BLaER1 (cell line): ENCODE measurements around the gene HMOX2.

Source experiments
- H3K27ac ChIP-seq: shearing (Covaris generic); formaldehyde crosslinking; 2 replicates; pipeline ENCODE4 v1.8.1; 2022
- H3K27me3 ChIP-seq: shearing (Covaris generic); formaldehyde crosslinking; 2 replicates; pipeline ENCODE4 v1.8.1; 2022
- H3K36me3 ChIP-seq: shearing (Covaris generic); formaldehyde crosslinking; 2 replicates; pipeline ENCODE4 v1.8.1; 2022
- H3K4me1 ChIP-seq: shearing (Covaris generic); formaldehyde crosslinking; 2 replicates; pipeline ENCODE4 v1.8.1; 2022
- H3K4me2 ChIP-seq: shearing (Covaris generic); formaldehyde crosslinking; 2 replicates; pipeline ENCODE4 v1.8.1; 2022
- H3K4me3 ChIP-seq: shearing (Covaris generic); formaldehyde crosslinking; 2 replicates; pipeline ENCODE4 v1.8.1; 2022
- H3K9ac ChIP-seq: shearing (Covaris generic); formaldehyde crosslinking; 2 replicates; pipeline ENCODE4 v1.8.1; 2022
- H3K9me3 ChIP-seq: shearing (Covaris generic); formaldehyde crosslinking; 2 replicates; pipeline ENCODE4 v1.8.1; 2022
- H4K20me1 ChIP-seq: shearing (Covaris generic); formaldehyde crosslinking; 2 replicates; pipeline ENCODE4 v1.8.1; 2022
- Cebpa-rat ChIP-seq: shearing (Covaris generic); IDR thresholded peaks from 2 replicates; pipeline ENCODE4 v1.8.1; 2022

HMOX2 gene

DNA sequence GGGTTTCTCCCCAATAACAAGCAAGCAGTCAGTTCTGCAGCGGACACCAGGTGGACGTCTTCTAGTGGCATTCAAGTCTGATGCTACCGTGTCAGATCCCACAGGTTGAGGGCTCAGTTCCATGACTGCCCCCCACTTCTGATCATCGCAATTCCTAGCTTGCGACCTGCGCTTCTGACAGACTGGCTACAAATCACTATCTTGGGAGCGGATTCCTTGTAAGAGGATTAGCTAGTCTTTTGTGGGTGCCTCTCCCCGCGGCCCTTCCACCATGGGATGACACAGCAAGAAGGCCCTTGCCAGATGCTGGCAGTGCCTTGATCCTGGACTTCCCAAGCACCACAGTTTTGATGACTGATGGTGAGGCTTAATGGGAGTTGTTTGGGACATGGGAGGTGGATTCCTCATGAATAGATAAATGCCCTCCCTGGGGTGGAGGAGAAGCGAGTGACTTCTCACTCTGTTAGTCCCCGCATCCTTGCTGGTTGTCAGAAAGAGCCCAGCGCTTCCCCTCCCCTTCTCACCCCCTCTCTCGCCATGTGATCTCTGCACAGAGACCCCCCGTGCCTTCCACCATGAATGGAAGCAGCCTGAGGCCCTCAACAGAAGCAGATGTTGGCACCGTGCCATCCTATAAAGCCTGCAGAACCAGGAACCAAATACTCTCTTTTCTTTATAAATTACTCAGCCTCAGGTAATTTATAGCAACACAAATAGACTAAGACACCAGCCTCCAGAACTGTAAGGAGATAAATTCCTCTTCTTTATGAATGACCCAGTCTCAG, 43.3 kb downstream of the HMOX2 start:
- Histone ChIP-seq H3K4me2 (no peak overlapping the region), H3K4me3 (no peak overlapping the region), H3K27ac (no peak overlapping the region), H4K20me1 (peaks cover 63% of the 10 kb centered on the region), H3K9me3 (no peaks in the 10 kb centered on the region), H3K9ac (0 out of 2 replicates have a peak overlapping the region, but pooled peaks have one; percentile 5), H3K36me3 (peaks cover 32% of the 10 kb centered on the region), H3K4me1 (peaks cover 53% of the 10 kb centered on the region), H3K27me3 (no peaks in the 10 kb centered on the region)
- TF ChIP-seq Cebpa-rat = no peak

- no peak overlapping the region for H3K27ac ChIP-seq
- H4K20me1 ChIP-seq = peaks cover 50% of the 10 kb centered on the region
- H3K9me3 ChIP-seq = no peaks in the 10 kb centered on the region
- H3K4me2 ChIP-seq = no peak overlapping the region
- H3K4me3 ChIP-seq = no peak overlapping the region
- peaks cover 38% of the 10 kb centered on the region for H3K36me3 ChIP-seq
- no peak for TF ChIP-seq Cebpa-rat
- no peak overlapping the region for H3K9ac ChIP-seq
- H3K27me3 ChIP-seq = no peaks in the 10 kb centered on the region
- H3K4me1 ChIP-seq = peaks cover 39% of the 10 kb centered on the region
Observed at GRCh38 chr16:4520913-4521312, 44.7 kb downstream of the HMOX2 start.

DNA sequence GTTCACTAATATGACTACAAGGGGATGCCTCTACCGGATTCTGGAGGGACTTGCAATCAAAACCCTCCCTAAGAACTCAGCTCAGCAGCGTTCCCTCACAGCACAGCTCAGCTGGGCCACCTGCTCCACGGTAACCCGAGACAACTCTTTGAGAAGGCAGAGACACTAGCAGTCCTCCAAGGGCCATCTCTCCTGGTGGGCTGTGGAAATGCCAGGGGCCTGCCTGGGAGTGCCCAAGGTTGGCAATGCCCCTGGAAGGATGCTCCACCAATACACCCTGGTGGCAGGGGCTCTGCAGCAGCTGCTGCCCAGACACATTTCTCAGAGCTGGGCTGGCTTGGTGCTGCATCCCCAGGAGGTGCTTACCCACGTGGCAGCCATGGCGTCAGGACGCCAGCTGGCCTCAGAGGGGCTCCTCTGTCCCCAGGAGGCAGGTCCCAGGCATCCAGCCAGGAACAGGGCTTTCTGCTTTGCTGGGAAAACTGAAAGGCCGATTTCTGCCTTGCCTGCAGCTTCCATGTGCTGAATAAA, 45.9 kb downstream of the HMOX2 start:
- Histone ChIP-seq H3K4me2 (peak overlapping the region; percentile 18; the same call in 1 of the 2 replicates), H4K20me1 (peaks cover 49% of the 10 kb centered on the region), H3K4me1 (peaks cover 41% of the 10 kb centered on the region), H3K27me3 (no peaks in the 10 kb centered on the region), H3K27ac (peak overlapping the region; percentile 35; the same call in 1 of the 2 replicates), H3K9ac (0 out of 2 replicates have a peak overlapping the region, but pooled peaks have one; percentile 29), H3K9me3 (no peaks in the 10 kb centered on the region), H3K36me3 (peaks cover 38% of the 10 kb centered on the region), H3K4me3 (no peak overlapping the region)
- no peak for TF ChIP-seq Cebpa-rat

DNA sequence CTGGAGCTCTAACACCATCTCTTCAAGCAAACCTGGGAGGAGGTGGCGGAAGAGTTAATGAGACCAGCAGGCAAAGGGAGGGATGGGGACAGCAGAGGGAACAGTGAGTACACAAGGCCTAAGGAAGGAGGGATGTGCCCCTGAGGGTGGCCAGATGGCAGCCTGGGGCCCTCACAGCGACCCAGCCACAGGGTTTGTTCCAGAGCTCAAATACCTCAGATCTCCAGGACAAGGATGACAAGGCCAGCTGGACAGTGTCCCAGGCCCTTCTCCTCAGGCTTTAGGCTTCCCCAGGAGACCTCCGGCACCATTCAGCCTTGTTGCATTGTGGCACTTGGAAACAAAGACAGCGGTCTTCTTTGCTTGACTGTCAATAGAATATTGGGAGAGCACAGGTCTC, 47.5 kb downstream of the HMOX2 start:
- H3K27me3 ChIP-seq = no peaks in the 10 kb centered on the region
- H3K36me3 ChIP-seq = peaks cover 38% of the 10 kb centered on the region
- peaks cover 40% of the 10 kb centered on the region for H3K4me1 ChIP-seq
- no peak for TF ChIP-seq Cebpa-rat
- H3K4me3 ChIP-seq = no peak overlapping the region
- no peak overlapping the region for H3K4me2 ChIP-seq
- no peaks in the 10 kb centered on the region for H3K9me3 ChIP-seq
- no peak overlapping the region for H3K9ac ChIP-seq
- peaks cover 33% of the 10 kb centered on the region; the same call in 1 of the 2 replicates for H4K20me1 ChIP-seq
- H3K27ac ChIP-seq = 0 out of 2 replicates have a peak overlapping the region, but pooled peaks have one; percentile 18

GRCh38 chr16:4524571-4524970, 48.4 kb downstream of the HMOX2 start:
- Histone ChIP-seq H3K27ac (no peak overlapping the region), H3K4me3 (no peak overlapping the region), H3K27me3 (no peaks in the 10 kb centered on the region), H3K9ac (no peak overlapping the region), H3K36me3 (peaks cover 38% of the 10 kb centered on the region), H3K4me2 (no peak overlapping the region), H3K4me1 (peaks cover 49% of the 10 kb centered on the region), H4K20me1 (peaks cover 24% of the 10 kb centered on the region; the same call in 1 of the 2 replicates), H3K9me3 (no peaks in the 10 kb centered on the region)
- no peak for TF ChIP-seq Cebpa-rat

GRCh38 chr16:4525069-4525468, 48.9 kb downstream of the HMOX2 start:
- no peaks in the 10 kb centered on the region for H3K27me3 ChIP-seq
- H3K9ac ChIP-seq = no peak overlapping the region
- H3K4me1 ChIP-seq = peaks cover 54% of the 10 kb centered on the region
- H4K20me1 ChIP-seq = peaks cover 23% of the 10 kb centered on the region; the same call in 1 of the 2 replicates
- TF ChIP-seq Cebpa-rat = no peak
- H3K36me3 ChIP-seq = peaks cover 38% of the 10 kb centered on the region
- H3K4me3 ChIP-seq = no peak overlapping the region
- no peak overlapping the region for H3K4me2 ChIP-seq
- H3K27ac ChIP-seq = 0 out of 2 replicates have a peak overlapping the region, but pooled peaks have one; percentile 28
- no peaks in the 10 kb centered on the region for H3K9me3 ChIP-seq

DNA sequence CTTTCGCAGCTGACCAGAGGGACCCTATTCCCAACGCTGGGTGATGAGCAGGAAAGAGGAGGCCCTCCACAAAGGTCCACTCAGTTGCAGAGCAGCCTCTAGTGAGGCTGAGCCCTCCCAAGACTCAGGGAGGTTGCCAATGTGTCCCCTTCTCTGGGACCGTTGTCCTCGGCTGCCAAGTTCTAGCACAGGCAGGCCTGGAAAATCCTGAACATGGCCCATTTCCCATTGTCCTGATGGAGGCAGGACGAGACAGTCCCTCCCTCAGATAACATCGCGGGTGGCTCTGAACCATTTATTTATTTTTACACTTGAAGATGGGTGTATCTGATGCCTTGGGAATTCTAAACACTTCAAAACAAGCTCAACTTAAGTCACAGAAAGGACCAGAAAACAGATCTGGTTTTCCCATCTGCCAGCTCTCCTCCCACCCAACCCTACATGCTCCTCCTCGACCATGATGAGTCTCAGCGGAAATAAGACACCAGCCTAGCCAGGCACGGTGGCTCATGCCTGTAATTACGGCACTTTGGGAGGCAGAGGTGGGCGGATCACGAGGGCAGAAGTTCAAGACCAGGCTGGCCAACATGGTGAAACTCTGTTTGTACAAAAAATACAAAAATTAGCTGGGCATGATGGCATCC, 49.6 kb downstream of the HMOX2 start:
- H3K9ac ChIP-seq = no peak overlapping the region

GRCh38 chr16:4529085-4530060, 53.2 kb downstream of the HMOX2 start:
- TF ChIP-seq Cebpa-rat = no peak
- peak overlapping the region; percentile 84 for H3K4me2 ChIP-seq
- H3K4me1 ChIP-seq = peaks cover 45% of the 10 kb centered on the region
- no peaks in the 10 kb centered on the region for H3K27me3 ChIP-seq
- H3K36me3 ChIP-seq = peaks cover 38% of the 10 kb centered on the region
- peak overlapping the region; percentile 19; the same call in 1 of the 2 replicates for H3K4me3 ChIP-seq
- H3K9me3 ChIP-seq = no peaks in the 10 kb centered on the region
- peak overlapping the region; percentile 56 for H3K9ac ChIP-seq
- H3K27ac ChIP-seq = peak overlapping the region; percentile 63
- peaks cover 3% of the 10 kb centered on the region; the same call in 1 of the 2 replicates for H4K20me1 ChIP-seq

More for the DNA sequence above, 49.6 kb downstream of the HMOX2 start:
- Histone ChIP-seq H3K27ac (peak overlapping the region; percentile 28; the same call in 1 of the 2 replicates), H3K4me1 (peaks cover 61% of the 10 kb centered on the region), H4K20me1 (peaks cover 23% of the 10 kb centered on the region; the same call in 1 of the 2 replicates), H3K27me3 (no peaks in the 10 kb centered on the region), H3K4me3 (no peak overlapping the region), H3K36me3 (peaks cover 38% of the 10 kb centered on the region), H3K4me2 (no peak overlapping the region), H3K9me3 (no peaks in the 10 kb centered on the region)
- no peak for TF ChIP-seq Cebpa-rat

GRCh38 chr16:4531811-4532210, 55.6 kb downstream of the HMOX2 start:
- peaks cover 27% of the 10 kb centered on the region for H3K36me3 ChIP-seq

More at GRCh38 chr16:4531811-4532210, 55.6 kb downstream of the HMOX2 start:
- Histone ChIP-seq H3K9me3 (no peaks in the 10 kb centered on the region), H3K27ac (no peak overlapping the region), H3K27me3 (no peaks in the 10 kb centered on the region), H3K4me3 (no peak overlapping the region), H3K4me1 (peaks cover 53% of the 10 kb centered on the region), H3K9ac (no peak overlapping the region), H3K4me2 (no peak overlapping the region), H4K20me1 (peaks cover 19% of the 10 kb centered on the region; the same call in 1 of the 2 replicates)
- TF ChIP-seq Cebpa-rat = no peak
